NCI-H2081 treated with DMSO at 0.1 percent for 48 hours (cell line): Measurements from ENCODE around the gene TMC7.
"Not testable (repeated sequence)": the region's sequence is repeated elsewhere in the genome, so short reads cannot be mapped to it uniquely, and the experiment has no call there.

Experiments used
- DNase-seq: peaks from one replicate; lab custom pipeline; 2025; lab: John Stamatoyannopoulos, UW

The TMC7 gene

DNA sequence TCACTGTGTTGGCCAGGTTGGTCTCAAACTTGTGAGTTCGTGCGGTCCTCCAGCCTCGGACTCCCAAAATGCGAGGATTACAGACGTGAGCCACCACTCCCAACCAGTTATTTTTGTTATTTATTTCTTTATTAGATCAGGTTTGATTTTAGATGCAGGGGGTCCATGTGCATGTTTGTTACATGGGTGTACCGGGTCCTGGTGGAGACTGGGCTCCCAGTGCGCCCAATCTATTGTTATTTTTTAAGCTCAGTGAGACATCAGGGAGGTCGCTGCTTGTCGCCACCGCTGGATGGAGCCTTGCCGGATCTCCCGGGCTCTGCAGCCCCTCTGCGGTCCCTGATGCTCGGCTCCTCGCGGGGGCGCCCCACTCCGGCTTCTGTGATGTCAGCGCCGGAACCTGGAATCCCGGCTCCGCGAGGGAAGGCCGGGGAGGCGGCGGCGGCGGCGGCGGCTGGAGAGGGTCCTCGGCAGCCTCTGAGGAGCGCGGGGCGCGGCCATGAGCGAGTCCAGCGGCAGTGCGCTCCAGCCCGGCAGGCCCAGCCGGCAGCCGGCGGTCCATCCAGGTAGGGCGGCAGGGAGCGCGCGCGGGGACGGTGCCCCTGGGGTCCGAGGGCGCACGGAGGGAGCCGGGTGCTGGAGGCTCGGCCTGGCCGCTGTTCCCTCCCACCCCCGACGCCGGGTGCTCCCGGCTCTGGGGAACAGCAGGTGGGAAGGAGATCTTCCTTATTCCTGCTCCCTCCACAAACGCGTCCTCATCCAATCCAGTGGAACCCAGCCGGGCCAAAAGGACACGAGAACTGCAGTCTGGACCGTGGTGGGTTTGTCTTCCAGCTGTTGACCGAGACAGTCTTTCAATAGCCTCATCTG, at the start of gene TMC7:
TMC7 (plus strand) TSS at position 370 of the 870 bp plus-strand sequence; CDS start at position 500, 130 bp downstream.
- DNase-seq = peak; percentile 37

DNA sequence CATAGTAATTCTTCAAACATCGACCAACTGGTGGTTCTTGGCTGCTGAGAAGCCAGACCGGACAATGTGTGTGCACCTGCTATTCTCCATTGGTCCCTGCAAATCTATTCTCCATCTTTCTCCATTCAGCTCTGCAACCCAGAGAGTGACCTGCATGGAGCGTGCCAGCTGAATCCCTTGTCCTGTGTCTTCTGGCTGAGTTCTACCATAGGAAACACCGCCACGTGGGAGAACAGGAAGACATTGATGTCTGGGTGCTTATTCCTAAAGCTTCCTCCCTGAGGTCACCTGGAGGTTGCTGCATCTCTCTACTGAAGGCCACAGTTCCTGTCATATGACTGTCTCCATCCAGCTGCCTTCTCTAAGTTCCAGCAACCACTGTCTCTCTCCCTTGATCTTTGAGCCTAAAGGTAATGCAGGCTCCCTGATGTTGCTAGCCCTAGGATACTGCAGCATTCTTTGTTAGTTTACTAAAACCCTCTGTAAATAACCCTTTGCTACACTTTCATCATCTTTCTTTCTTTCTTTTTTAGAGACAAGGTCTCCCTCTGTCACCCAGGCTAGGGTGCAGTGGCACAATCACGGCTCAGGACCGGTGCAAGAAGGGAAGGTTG, 46.9 kb upstream of the TMC7 start:
- DNase-seq = no peak

DNA sequence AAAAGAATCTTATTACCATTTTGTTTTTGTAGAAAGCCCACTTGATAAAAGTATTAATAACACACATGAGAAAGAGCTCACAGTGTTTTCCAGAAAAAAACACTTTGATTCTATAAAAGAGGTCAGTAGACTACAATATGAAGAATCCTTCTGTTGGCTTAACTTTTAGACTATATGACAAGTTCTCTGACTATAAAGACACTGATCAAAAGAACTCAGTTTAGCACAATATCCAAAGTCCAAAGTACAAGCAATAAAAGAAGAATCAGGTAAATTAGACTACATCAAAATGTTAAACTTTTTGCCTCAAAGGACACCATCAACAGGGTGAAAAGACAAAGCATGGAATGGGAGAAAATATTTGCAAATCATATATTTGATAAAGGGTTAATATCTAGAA, 46.3 kb upstream of the TMC7 start:
- DNase-seq = no peak

DNA sequence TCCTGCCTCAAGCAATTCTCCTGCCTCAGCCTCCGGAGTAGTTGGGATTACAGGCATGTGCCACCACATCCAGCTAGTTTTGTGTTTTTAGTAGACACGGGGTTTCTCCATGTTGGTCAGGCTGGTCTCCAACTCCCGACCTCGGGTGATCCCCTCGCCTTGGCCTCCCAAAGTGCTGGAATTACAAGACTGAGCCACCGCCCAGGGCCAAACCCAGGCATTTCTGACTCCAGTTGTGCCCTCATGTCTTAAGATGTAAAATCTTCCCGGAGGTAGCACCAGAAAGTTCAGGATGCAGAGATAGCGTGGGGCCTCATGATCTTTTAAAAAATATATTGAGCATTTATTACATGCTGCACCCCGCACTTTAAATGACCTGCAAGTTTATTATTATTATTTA, 44.7 kb upstream of the TMC7 start:
- no peak for DNase-seq

DNA sequence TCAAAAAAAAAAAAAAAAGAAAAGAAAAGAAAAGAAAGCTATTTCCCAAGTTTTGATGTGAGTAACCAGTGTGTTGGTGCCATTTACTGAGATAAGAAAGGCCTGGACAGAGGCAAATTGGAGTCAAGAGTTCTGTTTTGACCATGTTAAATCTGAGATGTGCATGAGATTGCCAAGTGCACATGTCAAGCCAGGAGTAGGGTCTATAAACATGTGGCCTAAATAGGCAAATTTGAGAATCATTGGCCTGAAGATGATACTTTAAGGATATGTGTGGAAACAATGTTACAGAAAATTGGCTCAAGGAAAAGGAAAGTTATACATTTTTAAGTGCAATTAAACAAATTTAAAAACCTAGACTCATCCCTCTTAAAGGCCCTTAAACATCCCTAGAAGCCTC, 42.3 kb upstream of the TMC7 start:
- no peak for DNase-seq

DNA sequence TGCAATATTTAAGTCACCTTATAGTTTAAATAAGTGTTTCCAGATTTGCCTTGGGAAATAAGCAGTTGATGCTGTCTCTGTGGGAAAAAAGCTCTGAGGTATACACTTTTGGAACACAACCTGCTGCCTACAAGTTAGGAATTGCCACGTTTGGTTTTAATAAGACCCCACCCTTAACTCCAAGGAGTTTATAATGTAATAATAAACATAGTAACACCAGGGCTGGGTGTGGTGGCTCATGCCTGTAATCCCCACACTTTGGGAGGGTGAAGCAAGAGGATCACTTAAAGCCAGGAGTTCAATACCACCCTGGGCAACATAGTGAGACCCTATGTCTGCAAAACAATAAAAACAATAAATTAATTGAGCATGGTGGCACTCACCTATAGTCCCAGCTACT, 41.7 kb upstream of the TMC7 start:
- no peak for DNase-seq

DNA sequence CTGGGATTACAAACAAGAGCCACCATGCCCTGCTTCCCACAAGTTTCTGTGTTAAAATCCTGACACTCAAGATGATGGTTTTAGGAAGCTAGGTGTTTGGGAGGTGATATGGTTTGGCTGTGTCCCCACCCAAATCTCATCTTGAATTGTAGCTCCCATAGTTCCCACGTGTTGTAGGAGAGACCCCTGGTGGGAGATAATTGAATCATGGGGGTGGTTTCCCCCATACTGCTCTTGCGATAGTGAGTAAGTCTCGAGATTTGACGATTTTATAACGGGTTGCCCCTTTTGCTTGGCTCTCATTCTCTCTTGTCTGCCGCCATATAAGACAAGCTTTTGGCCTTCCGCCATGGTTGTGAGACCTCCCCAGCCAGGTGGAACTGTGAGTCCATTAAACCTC, 40.3 kb upstream of the TMC7 start:
- DNase-seq = no peak

DNA sequence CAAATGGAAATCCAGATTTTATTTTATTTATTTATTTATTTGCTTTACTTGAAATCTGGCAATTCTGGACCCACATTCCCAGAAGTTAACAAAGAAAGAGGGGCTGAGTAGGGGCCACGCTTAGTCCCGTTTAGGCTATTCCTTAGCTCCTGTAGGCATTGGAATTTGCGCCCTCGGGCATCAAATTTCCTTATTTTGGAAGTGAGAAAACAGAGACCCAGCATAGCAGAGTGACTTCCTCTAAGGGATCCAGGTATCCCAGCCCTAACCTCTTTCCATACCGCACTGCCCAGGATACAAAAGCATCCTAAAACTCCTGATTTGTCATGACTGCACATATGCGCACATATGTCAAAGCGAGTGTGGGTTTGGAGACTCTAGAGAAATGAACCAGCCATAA, 38.5 kb upstream of the TMC7 start:
- DNase-seq = no peak

DNA sequence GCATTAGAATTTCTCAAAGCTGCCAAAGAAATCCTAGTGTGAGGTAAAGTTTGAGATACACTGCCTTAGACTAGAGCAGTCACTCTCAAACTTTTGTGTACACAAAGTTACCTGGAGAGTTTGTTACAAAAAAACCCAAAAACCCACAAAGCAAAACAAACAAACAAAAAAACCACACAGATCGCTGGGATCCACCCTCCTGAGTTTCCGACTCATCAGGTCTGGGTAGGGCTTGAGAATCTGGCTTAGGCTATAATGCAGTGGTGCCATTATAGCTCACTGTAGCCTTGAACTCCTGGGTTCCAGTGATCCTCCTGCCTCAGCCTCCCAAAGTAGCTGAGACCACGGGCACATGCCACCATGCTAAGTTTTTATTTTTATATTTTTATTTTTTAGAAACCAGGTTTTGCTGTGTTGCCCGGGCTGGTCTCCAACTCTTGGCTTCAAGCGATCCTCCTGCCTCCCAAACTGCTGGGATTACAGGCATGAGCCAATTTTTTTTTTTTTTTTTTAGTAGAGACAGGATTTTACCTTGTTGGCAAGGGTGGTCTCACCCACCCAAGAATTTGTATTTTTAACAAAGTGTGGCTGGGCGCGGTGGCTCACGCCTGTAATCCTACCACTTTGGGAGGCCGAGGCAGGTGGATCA, 35.2 kb upstream of the TMC7 start:
- DNase-seq = no peak

DNA sequence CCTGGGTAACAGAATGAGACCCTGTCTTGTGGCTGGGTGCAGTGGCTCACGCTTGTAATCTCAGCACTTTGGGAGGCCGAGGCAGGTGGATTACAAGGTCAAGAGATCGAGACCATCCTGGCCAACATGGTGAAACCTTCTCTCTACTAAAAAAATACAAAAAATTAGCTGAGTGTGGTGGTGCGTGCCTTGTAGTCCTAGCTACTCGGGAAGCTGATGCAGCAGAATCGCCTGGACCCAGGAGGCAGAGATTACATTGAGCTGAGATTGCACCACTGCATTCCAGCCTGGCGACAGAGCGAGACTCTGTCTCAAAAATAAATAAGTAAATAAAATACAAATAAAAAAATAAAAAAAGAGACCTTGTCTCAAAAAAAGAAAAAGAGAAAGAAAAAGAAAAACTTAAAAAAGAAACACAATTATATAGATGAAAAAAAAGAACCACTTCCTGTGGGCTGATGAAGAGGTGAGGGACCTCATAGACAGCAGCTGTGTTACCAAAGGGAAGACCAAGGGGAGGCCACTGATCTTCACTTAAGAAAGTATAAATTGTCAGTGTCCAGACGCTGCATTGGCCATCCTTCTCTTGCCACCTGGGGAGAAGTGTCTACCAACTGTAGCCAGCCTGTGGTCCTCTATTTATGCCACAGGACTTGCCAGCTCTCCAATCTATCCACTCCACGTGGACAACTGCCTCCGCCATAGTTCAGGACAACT, 33.1 kb upstream of the TMC7 start:
- DNase-seq = no peak

DNA sequence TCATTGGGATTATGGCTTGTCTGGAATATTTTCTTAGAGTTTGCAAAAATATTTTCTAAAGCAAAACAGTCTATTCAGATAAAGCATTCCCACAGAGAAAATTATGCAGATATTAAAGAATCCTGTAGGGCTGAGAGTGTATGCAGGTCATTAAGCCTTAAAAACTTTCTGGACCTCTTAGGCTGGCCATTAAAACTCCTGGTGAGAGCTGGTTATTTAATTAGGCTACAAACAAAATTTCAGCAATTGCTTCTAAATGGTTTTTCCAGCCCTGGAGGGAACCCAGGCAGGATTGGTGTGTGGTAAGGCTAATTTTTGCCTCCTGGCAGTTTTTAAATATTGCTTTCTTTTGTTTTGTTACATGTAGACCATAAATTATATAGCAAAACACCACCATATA, 30.2 kb upstream of the TMC7 start:
- no peak for DNase-seq

DNA sequence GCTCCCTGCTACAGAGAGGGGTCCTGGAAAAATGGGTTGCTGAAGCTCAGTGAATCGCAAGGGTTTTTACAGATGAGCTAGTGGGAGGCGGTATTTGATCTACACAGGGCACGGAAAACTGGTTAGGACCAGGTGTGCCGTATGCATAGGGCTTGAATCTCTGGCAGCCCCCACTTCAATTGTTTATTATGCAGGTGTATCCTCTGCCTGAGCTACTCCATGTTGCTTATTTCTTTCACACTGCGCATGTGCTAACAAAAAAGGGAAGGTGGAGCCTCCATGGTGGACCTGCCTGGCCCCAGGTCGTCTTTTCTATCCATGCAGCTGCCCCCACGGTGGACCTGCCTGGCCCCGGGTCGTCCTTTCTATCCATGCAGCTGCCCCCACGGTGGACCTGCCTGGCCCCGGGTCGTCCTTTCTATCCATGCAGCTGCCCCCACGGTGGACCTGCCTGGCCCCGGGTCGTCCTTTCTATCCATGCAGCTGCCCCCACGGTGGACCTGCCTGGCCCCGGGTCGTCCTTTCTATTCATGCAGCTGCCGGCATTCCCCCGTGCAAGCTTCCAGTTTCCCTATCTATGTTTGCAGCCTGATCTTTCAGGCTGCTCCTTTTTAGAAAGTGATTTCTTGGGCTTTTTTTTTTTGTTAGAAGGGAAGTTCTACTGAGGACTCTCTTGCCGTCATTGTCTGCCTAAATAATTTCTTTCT, 27.7 kb upstream of the TMC7 start:
- DNase-seq = not testable (repeated sequence)

DNA sequence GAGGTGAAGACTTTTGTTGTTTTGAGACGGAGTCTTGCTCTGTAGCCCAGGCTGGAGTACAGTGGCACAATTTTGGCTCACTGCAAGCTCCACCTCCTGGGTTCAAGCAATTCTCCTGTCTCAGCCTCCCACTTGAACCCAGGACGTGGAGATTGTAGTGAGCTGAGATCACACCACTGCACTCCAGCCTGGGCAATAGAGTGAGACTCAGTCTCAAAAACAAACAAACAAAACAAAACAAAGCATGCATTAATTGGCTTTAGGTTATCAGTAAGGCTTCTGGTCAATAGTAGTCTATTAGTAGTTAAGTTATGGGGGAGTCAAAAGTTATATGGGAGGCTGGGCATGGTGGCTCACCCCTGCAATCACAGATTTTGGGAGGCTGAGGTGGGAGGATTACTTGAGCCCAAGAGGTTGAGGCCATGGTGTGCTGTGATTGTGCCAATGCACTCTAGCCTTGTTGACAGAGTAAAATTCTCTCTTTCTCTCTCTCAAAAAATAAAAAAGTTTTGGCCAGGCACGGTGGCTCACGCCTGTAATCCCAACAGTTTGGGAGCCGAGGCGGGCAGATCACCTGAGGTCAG, 27.0 kb upstream of the TMC7 start:
- DNase-seq = not testable (repeated sequence)

DNA sequence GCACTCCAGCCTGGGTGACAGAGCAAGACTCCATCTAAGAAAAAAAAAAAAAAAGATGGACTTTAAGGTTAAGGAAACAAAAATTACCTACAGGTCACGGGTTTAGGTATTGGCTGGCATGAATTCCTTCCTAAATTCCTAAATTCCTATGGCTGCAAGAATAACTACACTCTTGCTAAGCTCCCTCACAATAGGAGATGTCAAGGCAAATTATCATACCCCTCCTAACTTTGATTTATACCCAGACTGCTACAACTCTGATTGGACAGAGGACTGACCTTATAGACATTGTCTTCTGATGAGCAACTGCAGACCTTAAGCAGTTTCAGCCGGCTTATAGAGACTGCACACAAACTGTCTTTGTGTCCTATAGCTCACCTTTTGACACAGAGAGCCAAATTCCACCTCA, 25.1 kb upstream of the TMC7 start:
- DNase-seq = no peak

DNA sequence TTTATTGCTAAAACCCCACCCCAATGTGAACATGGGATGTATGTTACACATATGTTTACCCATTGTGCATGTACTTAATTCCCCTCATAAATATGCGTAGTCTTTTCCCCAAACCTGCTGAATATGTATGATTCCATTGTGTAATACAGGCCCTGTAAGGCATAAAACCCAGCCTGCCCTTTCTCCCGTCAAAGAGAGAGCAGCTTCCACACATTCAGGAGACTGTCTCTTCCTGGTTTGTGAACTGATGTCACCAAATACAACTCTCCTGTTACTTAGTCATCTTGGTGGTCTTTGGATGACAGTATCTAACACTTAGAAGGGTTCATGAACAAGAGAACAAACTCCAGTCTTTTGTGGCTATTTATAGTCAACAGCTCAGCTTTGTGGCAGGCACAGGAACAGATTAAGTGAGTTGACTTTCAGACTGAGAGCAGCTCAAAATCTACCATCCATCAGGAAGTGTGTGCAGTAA, 24.7 kb upstream of the TMC7 start:
- no peak for DNase-seq

DNA sequence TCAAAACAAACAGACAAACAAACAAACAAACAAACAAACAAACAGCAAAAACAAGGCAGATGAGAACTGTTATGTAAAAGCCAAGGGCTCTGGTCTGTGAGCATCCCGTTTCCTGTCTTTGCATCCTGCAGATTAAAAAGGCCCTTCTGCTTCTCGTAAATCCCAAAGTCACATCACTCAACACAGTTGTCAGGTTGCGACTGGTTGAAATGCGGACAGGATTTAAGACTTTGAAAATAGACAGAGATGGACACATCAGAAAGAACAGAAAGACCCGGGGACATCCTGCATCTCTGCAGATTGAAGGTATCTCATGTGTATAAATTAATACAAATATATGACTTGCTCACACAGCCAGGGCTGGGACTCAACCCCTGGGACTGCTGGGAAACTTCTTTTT, 18.2 kb upstream of the TMC7 start:
- no peak for DNase-seq

DNA sequence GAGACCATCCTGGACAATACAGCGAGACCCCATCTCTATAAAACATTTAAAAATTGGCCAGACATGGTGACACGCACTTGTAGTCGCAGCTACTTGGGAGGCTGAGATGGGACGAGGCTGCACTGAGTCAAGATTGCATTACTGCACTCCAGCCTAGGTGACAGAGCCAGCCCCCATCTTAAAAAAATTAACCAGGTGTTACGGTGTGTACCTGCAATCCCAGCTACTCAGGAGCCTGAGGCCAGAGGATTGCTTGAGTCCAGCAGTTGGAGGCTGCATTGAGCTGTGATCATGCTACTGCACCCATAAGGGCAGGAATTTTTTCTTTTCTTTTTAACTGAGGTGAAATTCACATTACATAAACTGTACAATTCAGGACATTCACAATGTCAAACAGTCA, 16.9 kb upstream of the TMC7 start:
- no peak for DNase-seq

DNA sequence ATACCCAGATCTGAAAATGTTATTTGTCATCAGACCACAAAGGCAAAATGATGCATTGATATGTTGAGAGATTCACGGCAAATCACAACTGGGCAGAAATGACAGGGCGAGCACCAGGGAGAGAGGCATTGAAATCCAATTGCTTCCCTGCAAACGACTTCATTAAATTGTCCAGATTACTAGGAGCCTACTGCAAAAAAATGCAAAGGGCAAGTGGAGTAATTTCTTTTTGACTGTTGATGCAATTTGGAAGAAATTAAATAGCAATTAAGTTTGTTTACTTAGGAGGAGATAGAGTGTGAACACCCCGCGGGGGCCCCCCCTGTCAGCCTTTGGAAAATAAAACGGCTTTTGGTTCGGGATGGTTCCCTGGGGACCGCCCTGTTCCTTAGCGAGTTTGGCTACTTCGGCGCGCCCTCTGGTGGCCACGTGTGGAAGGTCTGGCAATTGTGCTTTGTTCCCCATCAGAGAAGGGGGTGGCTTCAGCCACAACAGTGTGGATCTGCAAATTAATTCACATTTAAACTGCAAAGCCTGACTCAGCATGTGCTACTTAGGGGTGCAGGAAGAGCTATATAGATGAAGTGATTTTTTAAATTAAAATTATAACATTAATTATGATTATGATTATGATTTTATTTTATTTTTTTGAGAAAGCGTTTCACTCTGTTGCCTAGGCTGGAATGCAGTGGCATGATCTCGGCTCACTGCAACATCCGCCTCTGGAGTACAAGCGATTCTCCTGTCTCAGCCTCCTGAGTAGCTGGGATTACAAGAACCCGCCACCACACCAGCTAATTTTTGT, 14.5 kb upstream of the TMC7 start:
- peak; percentile 49 for DNase-seq

DNA sequence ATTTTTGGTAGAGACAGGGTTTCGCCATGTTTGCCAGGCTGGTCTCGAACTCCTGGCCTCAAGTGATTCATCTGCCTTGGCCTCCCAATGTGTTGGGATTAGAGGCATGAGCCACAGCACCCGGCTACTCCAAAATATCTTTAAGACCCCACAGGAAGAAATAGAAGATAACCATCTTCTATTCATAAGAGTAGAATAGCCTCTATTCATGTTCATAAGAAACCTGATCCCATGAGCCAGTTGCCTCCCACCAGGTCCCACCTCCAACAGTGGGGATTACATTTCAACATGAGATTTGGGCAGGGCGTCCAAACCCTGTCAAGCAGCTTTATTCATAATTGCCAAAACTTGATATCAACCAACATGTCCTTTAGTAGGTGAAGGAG, 13.9 kb upstream of the TMC7 start:
- DNase-seq = no peak

DNA sequence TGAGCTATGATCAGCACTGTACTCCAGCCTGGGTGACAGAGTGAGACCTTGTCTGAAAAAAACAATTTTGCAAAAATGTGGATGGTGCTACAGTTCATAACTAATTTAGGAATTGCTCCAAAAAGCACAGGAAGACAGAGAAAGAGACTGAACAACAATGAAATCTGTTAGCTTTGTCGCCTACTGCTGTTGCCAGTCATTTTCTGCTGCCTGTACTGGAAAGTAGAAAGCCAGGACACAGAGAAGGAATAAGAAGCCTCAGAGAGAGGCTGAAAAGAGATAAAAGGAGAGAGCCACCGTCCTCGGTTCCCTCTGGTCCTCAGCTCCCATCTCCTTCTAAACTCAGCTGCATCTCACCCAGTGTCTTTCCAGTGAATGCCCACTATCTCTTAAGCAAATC, 8.6 kb upstream of the TMC7 start:
- DNase-seq = no peak

DNA sequence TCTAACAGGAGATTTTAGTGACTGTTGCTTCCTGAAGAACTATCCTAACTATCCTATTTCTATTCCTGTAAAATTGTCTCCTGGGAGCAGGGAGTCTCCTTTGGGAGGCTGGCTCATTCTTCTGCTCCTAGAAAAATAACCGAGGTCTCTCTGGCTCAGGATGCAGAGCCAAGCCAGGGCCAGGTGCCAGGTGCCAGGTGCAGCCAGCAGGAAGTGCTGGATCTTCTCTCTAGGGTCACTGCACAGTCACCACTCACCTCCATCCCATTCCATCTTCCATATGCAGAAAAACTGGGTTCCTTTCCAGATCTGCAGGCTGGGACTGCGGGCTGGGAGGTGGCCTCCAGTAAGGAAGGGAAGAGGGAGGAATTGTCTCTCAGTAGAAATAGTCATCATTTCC, 3.8 kb upstream of the TMC7 start:
- DNase-seq = no peak
